ENCODE data around the gene KRTAP12-2.

- TF ChIP-seq EZH2 (IDR thresholded peaks at IDR 0.05; ENCODE audit: borderline replicate concordance, low read length) (no peak), CTCF (conservative IDR thresholded peaks at IDR 0.05 in 1 of 2, IDR thresholded peaks at IDR 0.05 in 1 of 2; ENCODE audit: extremely low read depth in 1 of 2, insufficient read depth in 1 of 2, low read depth in 1 of 2, low read length in 2 of 2) (no peak)
These were observed 37.9 kb upstream of the KRTAP12-2 start for GRCh38 chr21:44704636-44705001.

Measured in mammary epithelial cell (primary cell).